SK-N-SH (cell line): ENCODE results near the gene ZNF3. TPM values are rescaled to one million over a fixed set of nuclear protein-coding genes. Genes with fewer than 3 reads are reported as not detected.
A peak's percentile ranks its signal among the peaks of the same experiment; 100 is the strongest.

Experiments
- CHD2 ChIP-seq: fragments of 150-350 bp; IDR thresholded peaks from 2 replicates; pipeline ENCODE4 v1.6.1; 2018; ENCODE audit warnings: low read length; ENCODE audit not compliant: partially characterized antibody
- ELF1 ChIP-seq: IDR thresholded peaks from 2 replicates; pipeline ENCODE4 v1.4.0; 2012
- EP300 ChIP-seq, 2 experiments: IDR thresholded peaks; 2 replicates each; pipeline versions ENCODE4 v1.4.0 to v1.6.1; 2012; ENCODE audit warnings: borderline replicate concordance in 1 of 2, low read depth in 1 of 2, low read length in 1 of 2
- EZH2phosphoT487 ChIP-seq: fragments of 200-600 bp; sonication (generic); IDR thresholded peaks from 2 replicates; pipeline ENCODE4 v1.6.1; 2017; ENCODE audit warnings: low read depth, mixed run types, mild to moderate bottlenecking, antibody characterized with exemption, moderate library complexity, borderline replicate concordance
- FOSL2 ChIP-seq: IDR thresholded peaks from 2 replicates; pipeline ENCODE4 v1.4.0; 2012; ENCODE audit warnings: low read depth, mild to moderate bottlenecking, moderate library complexity, borderline replicate concordance
- FOXJ3 ChIP-seq: sonication (generic); formaldehyde crosslinking; IDR thresholded peaks from 2 replicates; pipeline ENCODE4 v1.5.1; 2020; ENCODE audit warnings: mild to moderate bottlenecking, missing genetic modification reagents
- FOXM1 ChIP-seq: IDR thresholded peaks from 2 replicates; pipeline ENCODE4 v1.4.0; 2012; ENCODE audit warnings: low read depth, mild to moderate bottlenecking
- GABPA ChIP-seq: IDR thresholded peaks from 2 replicates; pipeline ENCODE4 v1.4.0; 2012; ENCODE audit warnings: low read depth, mild to moderate bottlenecking
- GATA2 ChIP-seq: sonication (generic); formaldehyde crosslinking; IDR thresholded peaks from 2 replicates; pipeline ENCODE4 v1.5.0; 2020; ENCODE audit warnings: mild to moderate bottlenecking, missing genetic modification reagents
- MEF2A ChIP-seq: IDR thresholded peaks from 2 replicates; pipeline ENCODE4 v1.4.0; 2012; ENCODE audit warnings: low read depth, borderline replicate concordance
- MXI1 ChIP-seq: IDR thresholded peaks from 2 replicates; pipeline ENCODE4 v1.6.1; 2012; ENCODE audit warnings: mild to moderate bottlenecking, low read depth, low read length, improper control_type of control experiment
- NRF1 ChIP-seq: IDR thresholded peaks from 2 replicates; pipeline ENCODE4 v1.6.1; 2012; ENCODE audit warnings: low read depth, mild to moderate bottlenecking, low read length
- RAD21 ChIP-seq: IDR thresholded peaks from 2 replicates; pipeline ENCODE4 v1.6.1; 2012; ENCODE audit warnings: mild to moderate bottlenecking, low read length
- RCOR1 ChIP-seq: fragments of 150-350 bp; IDR thresholded peaks from 2 replicates; pipeline ENCODE4 v1.6.1; 2017; ENCODE audit warnings: antibody characterized with exemption, low read length
- RFX5 ChIP-seq: IDR thresholded peaks from 2 replicates; pipeline ENCODE4 v1.6.1; 2012; ENCODE audit warnings: mild to moderate bottlenecking, improper control_type of control experiment, low read length
- SIN3A ChIP-seq: IDR thresholded peaks from 2 replicates; pipeline ENCODE4 v1.6.1; 2012; ENCODE audit warnings: low read depth, mild to moderate bottlenecking, low read length, moderate library complexity, borderline replicate concordance
- SMC3 ChIP-seq: IDR thresholded peaks from 2 replicates; pipeline ENCODE4 v1.6.1; 2012; ENCODE audit warnings: low read depth, low read length, improper control_type of control experiment
- TAF1 ChIP-seq: IDR thresholded peaks from 2 replicates; pipeline ENCODE4 v1.6.1; 2012; ENCODE audit warnings: low read depth, mild to moderate bottlenecking, low read length, moderate library complexity, borderline replicate concordance
- TCF12 ChIP-seq: IDR thresholded peaks from 2 replicates; pipeline ENCODE4 v1.4.0; 2012
- YY1 ChIP-seq: IDR thresholded peaks from 2 replicates; pipeline ENCODE4 v1.4.0; 2012; ENCODE audit warnings: low read depth, mild to moderate bottlenecking
- polyA plus RNA-seq, 3 experiments: library from polyadenylated mRNA; depleted of rRNA; stranded (reverse); fragments of >200 nt; gene quantifications; 2 replicates each; pipeline ENCODE4 v1.2.3, GENCODE V29; 2012
- TF ChIP-seq, protein P1 (sequence below): IDR thresholded peaks from 2 replicates; pipeline ENCODE4 v1.6.1; 2012; ENCODE audit warnings: mild to moderate bottlenecking, low read depth, low read length, moderate library complexity
- TF ChIP-seq, protein P2 (sequence below): fragments of 150-350 bp; IDR thresholded peaks from 2 replicates; pipeline ENCODE4 v1.6.1; 2017; ENCODE audit warnings: antibody characterized with exemption, low read length, low read depth, borderline replicate concordance
- TF ChIP-seq, protein P3 (sequence below): fragments of 150-350 bp; IDR thresholded peaks from 2 replicates; pipeline ENCODE4 v1.6.1; 2016; ENCODE audit warnings: mild to moderate bottlenecking, low read depth, low read length
- TF ChIP-seq, protein P4 (sequence below): IDR thresholded peaks from 2 replicates; pipeline ENCODE4; 2012
- TF ChIP-seq, protein P5 (sequence below): IDR thresholded peaks from 2 replicates; pipeline ENCODE4 v1.4.0; 2012; ENCODE audit warnings: low read depth, borderline replicate concordance

Gene ZNF3
- polyA plus RNA-seq, 1 of the 3 experiments (the other 2 are of a cell fraction) = 30.5 TPM

GRCh38 chr7:100087055-100087750, 5.7 kb upstream of the ZNF3 start (continued):
- TF ChIP-seq, protein P1, sequence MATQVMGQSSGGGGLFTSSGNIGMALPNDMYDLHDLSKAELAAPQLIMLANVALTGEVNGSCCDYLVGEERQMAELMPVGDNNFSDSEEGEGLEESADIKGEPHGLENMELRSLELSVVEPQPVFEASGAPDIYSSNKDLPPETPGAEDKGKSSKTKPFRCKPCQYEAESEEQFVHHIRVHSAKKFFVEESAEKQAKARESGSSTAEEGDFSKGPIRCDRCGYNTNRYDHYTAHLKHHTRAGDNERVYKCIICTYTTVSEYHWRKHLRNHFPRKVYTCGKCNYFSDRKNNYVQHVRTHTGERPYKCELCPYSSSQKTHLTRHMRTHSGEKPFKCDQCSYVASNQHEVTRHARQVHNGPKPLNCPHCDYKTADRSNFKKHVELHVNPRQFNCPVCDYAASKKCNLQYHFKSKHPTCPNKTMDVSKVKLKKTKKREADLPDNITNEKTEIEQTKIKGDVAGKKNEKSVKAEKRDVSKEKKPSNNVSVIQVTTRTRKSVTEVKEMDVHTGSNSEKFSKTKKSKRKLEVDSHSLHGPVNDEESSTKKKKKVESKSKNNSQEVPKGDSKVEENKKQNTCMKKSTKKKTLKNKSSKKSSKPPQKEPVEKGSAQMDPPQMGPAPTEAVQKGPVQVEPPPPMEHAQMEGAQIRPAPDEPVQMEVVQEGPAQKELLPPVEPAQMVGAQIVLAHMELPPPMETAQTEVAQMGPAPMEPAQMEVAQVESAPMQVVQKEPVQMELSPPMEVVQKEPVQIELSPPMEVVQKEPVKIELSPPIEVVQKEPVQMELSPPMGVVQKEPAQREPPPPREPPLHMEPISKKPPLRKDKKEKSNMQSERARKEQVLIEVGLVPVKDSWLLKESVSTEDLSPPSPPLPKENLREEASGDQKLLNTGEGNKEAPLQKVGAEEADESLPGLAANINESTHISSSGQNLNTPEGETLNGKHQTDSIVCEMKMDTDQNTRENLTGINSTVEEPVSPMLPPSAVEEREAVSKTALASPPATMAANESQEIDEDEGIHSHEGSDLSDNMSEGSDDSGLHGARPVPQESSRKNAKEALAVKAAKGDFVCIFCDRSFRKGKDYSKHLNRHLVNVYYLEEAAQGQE = peak; percentile 56
- no peak for TF ChIP-seq NRF1
- no peak; the same call in 1 of the 2 replicates for TF ChIP-seq MEF2A
- TF ChIP-seq, protein P2, sequence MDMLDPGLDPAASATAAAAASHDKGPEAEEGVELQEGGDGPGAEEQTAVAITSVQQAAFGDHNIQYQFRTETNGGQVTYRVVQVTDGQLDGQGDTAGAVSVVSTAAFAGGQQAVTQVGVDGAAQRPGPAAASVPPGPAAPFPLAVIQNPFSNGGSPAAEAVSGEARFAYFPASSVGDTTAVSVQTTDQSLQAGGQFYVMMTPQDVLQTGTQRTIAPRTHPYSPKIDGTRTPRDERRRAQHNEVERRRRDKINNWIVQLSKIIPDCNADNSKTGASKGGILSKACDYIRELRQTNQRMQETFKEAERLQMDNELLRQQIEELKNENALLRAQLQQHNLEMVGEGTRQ = no peak
- TF ChIP-seq TCF12 = peak; percentile 100
- no peak for TF ChIP-seq RFX5
- peak; percentile 69 for TF ChIP-seq GABPA
- TF ChIP-seq FOXM1 = peak; percentile 94
- TF ChIP-seq EP300 (IDR thresholded peaks at IDR 0.05; ENCODE audit: borderline replicate concordance in 1 of 2, low read depth in 1 of 2, low read length in 1 of 2) = peak; percentile 64 to 97
- peak; percentile 60 for TF ChIP-seq TAF1
- no peak for TF ChIP-seq GATA2 (CRISPR knock-in tag)
- no peak for TF ChIP-seq EZH2phosphoT487
- 0 out of 2 replicates have a peak, but pooled peaks have one; percentile 45 for TF ChIP-seq YY1
- TF ChIP-seq, protein P3, sequence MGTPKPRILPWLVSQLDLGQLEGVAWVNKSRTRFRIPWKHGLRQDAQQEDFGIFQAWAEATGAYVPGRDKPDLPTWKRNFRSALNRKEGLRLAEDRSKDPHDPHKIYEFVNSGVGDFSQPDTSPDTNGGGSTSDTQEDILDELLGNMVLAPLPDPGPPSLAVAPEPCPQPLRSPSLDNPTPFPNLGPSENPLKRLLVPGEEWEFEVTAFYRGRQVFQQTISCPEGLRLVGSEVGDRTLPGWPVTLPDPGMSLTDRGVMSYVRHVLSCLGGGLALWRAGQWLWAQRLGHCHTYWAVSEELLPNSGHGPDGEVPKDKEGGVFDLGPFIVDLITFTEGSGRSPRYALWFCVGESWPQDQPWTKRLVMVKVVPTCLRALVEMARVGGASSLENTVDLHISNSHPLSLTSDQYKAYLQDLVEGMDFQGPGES = no peak
- TF ChIP-seq SIN3A = peak; percentile 92; the same call in 1 of the 2 replicates
- no peak for TF ChIP-seq MXI1
- peak; percentile 94 for TF ChIP-seq FOSL2
- peak; percentile 42 for TF ChIP-seq CHD2
- peak; percentile 70 for TF ChIP-seq RCOR1
- TF ChIP-seq, protein P4, sequence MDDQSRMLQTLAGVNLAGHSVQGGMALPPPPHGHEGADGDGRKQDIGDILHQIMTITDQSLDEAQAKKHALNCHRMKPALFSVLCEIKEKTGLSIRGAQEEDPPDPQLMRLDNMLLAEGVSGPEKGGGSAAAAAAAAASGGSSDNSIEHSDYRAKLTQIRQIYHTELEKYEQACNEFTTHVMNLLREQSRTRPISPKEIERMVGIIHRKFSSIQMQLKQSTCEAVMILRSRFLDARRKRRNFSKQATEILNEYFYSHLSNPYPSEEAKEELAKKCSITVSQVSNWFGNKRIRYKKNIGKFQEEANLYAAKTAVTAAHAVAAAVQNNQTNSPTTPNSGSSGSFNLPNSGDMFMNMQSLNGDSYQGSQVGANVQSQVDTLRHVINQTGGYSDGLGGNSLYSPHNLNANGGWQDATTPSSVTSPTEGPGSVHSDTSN = peak; percentile 96
- TF ChIP-seq RAD21 = no peak
- TF ChIP-seq SMC3 = no peak
- TF ChIP-seq FOXJ3 (CRISPR knock-in tag) = no peak
- TF ChIP-seq, protein P5, sequence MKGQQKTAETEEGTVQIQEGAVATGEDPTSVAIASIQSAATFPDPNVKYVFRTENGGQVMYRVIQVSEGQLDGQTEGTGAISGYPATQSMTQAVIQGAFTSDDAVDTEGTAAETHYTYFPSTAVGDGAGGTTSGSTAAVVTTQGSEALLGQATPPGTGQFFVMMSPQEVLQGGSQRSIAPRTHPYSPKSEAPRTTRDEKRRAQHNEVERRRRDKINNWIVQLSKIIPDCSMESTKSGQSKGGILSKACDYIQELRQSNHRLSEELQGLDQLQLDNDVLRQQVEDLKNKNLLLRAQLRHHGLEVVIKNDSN = 0 out of 2 replicates have a peak, but pooled peaks have one; percentile 25
- TF ChIP-seq ELF1 = peak; percentile 63; the same call in 1 of the 2 replicates
- TF ChIP-seq, all 33 proteins: peak for 22
